ENCODE data around the gene PSME2. TPM values are rescaled to one million over a fixed set of nuclear protein-coding genes. Genes with fewer than 3 reads are reported as not detected.
A peak's percentile ranks its signal among the peaks of the same experiment; 100 is the strongest.

PSME2 gene
- total RNA-seq, 1 experiment from 2014 or later = 142 TPM

DNA sequence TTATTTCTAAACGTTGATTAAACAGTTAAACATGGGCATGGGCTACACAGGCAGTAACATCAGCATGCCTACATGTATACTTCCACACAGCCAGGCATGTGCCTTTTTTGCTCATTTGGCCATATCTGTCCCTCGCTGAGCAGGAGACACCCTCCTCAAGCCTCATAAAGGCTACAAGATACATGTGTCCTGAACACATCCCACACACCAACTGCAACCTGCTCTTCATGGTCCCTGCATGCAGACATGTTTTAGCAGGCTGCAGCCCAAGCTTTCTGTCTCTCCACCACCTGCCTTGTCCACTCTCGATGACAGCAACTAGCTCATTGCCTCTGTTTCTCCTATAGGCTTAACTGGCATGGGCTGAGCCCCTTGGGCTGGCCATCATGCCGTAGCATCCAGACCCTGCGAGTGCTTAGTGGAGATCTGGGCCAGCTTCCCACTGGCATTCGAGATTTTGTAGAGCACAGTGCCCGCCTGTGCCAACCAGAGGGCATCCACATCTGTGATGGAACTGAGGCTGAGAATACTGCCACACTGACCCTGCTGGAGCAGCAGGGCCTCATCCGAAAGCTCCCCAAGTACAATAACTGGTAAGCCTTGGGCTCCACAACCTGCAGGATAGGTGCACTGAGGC is 49.7 kb downstream of the PSME2 start:
- no TSS peak for BruUV-seq (replicated peaks)

DNA sequence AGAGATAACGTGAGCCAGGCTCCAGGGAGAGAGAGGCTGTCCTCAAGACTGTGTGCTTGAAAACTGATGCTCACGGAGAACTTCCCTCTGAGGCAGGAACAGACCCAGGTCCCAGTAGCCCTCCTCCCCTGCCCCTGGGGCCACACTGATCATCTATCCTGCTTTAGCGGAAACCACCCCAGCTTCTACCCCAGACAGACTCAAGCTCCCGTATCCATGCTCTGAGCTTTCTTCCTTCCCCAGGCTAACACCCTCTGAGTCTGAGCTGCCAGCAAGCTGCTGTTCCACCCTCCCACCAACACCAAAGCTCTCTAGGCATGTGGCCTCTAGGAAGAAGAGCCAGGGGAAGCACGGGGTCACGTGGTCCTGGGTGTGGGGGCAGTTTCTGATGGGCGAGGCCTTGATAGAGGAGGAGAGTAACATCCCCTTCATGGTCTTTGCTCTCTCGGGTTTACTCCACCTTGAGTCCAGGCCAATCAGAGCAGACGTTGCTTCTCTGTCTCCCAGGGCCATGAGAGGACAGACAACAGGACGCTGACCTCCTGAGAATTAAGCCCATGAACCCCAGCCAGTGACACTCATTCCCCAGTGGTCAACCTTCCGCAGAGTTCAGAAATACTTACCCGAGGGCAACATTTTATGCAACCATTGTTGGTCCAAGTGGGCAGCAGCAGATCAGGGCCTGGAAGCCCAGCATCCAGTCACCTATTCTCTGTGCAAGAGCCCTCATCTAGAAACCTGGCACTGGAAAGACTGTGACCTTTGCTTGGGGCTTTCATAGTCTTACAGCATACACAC is 50.9 kb downstream of the PSME2 start:
- Histone ChIP-seq H3K4me3 (ENCODE audit: low read depth, low read length) (peak overlapping the region; percentile 60), H3K4me1 (peaks cover 21% of the 10 kb centered on the region), H3K27me3 (replicated peaks; ENCODE audit: control insufficient read depth, insufficient read depth, low read length) (no peaks in the 10 kb centered on the region), H3K9me3 (no peaks in the 10 kb centered on the region), H3K36me3 (ENCODE audit: control insufficient read depth, insufficient read depth, low read length) (peaks cover 3% of the 10 kb centered on the region)
- peak overlapping the region; percentile 97 for H3K4me3 Mint-ChIP-seq (ENCODE audit: unreplicated experiment)
- TF ChIP-seq, protein P1, sequence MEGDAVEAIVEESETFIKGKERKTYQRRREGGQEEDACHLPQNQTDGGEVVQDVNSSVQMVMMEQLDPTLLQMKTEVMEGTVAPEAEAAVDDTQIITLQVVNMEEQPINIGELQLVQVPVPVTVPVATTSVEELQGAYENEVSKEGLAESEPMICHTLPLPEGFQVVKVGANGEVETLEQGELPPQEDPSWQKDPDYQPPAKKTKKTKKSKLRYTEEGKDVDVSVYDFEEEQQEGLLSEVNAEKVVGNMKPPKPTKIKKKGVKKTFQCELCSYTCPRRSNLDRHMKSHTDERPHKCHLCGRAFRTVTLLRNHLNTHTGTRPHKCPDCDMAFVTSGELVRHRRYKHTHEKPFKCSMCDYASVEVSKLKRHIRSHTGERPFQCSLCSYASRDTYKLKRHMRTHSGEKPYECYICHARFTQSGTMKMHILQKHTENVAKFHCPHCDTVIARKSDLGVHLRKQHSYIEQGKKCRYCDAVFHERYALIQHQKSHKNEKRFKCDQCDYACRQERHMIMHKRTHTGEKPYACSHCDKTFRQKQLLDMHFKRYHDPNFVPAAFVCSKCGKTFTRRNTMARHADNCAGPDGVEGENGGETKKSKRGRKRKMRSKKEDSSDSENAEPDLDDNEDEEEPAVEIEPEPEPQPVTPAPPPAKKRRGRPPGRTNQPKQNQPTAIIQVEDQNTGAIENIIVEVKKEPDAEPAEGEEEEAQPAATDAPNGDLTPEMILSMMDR (IDR thresholded peaks at IDR 0.05; ENCODE audit: insufficient read depth in 1 of 2, low read depth in 1 of 2, low read length in 1 of 2, severe bottlenecking in 1 of 2, unreplicated experiment in 1 of 2) = no peak
- CTCF ChIA-PET = interaction anchor here (1.1 to 6.4 kb wide), 4 partner anchors 14 to 52 kb away, joined by 5 to 129 read pairs (median 50); partner anchors contain the start of genes DCAF11, NRL and RNF31
- peak overlapping the region; percentile 99 for H3K27ac Mint-ChIP-seq (ENCODE audit: unreplicated experiment)
- POLR2A ChIA-PET = interaction anchor here (1.0 to 3.2 kb wide), 5 partner anchors 13 to 37 kb away, joined by 4 to 72 read pairs (median 13); partner anchors contain the start of genes DCAF11 and NRL
- intact Hi-C loops (cut with micrococcal nuclease; ENCODE audit: unreplicated experiment) = no loop called here
- no peaks in the 10 kb centered on the region for H3K27me3 Mint-ChIP-seq (ENCODE audit: insufficient read depth, unreplicated experiment)
- no TSS peak for BruUV-seq (replicated peaks)
- no peaks in the 10 kb centered on the region for H3K9me3 Mint-ChIP-seq (ENCODE audit: unreplicated experiment)
- DNase-seq = peak; percentile 69 to 84
- H3K4me1 Mint-ChIP-seq (ENCODE audit: low read depth, unreplicated experiment) = peaks cover 24% of the 10 kb centered on the region
- H3K36me3 Mint-ChIP-seq (ENCODE audit: insufficient read depth, unreplicated experiment) = peaks cover 64% of the 10 kb centered on the region

More for the DNA sequence above, 49.7 kb downstream of the PSME2 start:
- intact Hi-C loops (cut with micrococcal nuclease; ENCODE audit: unreplicated experiment) = no loop called here
- TF ChIP-seq, protein P1 (IDR thresholded peaks at IDR 0.05; ENCODE audit: insufficient read depth in 1 of 2, low read depth in 1 of 2, low read length in 1 of 2, severe bottlenecking in 1 of 2, unreplicated experiment in 1 of 2) = no peak
- Histone ChIP-seq H3K9me3 (no peaks in the 10 kb centered on the region), H3K4me3 (ENCODE audit: low read depth, low read length) (no peak overlapping the region), H3K4me1 (peaks cover 21% of the 10 kb centered on the region), H3K36me3 (ENCODE audit: control insufficient read depth, insufficient read depth, low read length) (peaks cover 3% of the 10 kb centered on the region), H3K27me3 (replicated peaks; ENCODE audit: control insufficient read depth, insufficient read depth, low read length) (no peaks in the 10 kb centered on the region)
- Mint-ChIP-seq H3K9me3 (ENCODE audit: unreplicated experiment) (no peaks in the 10 kb centered on the region), H3K36me3 (ENCODE audit: insufficient read depth, unreplicated experiment) (peaks cover 68% of the 10 kb centered on the region), H3K4me1 (ENCODE audit: low read depth, unreplicated experiment) (peaks cover 24% of the 10 kb centered on the region), H3K4me3 (ENCODE audit: unreplicated experiment) (peak overlapping the region; percentile 62), H3K27me3 (ENCODE audit: insufficient read depth, unreplicated experiment) (no peaks in the 10 kb centered on the region), H3K27ac (ENCODE audit: unreplicated experiment) (peak overlapping the region; percentile 30)
- DNase-seq = no peak
- POLR2A ChIA-PET = interaction anchor here (0.7 kb wide), 1 partner anchor 17 kb away, joined by 5 read pairs; no protein-coding TSS in a partner anchor
- CTCF ChIA-PET = interaction anchor here (0.9 kb wide), 1 partner anchor 12 kb away, joined by 5 read pairs; no protein-coding TSS in a partner anchor

DNA sequence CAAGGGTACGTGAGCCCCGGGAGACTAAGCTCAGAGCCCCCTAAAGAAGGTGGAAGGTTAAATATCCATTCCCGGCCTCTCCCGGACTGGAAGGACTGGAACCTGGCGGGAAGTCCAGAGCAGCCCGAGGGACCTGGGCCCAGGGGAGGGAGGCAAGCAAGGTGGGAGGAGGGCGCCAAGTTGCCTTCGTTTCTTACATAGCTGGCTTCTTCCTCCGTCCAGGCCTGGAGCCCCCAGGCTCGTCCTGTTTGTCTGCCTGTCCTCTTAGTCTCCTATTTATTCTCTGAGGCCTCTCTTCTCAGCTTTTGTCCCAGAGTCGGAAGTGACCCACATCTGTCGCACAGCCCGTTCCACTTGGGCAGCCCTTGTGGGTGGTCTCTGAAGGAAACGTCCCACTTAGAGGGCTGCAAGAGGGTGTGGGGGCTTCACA is 51.6 kb downstream of the PSME2 start:
- no peak for DNase-seq
- H3K27me3 ChIP-seq (replicated peaks; ENCODE audit: control insufficient read depth, insufficient read depth, low read length) = no peaks in the 10 kb centered on the region
- Mint-ChIP-seq H3K9me3 (ENCODE audit: unreplicated experiment) (no peaks in the 10 kb centered on the region), H3K27me3 (ENCODE audit: insufficient read depth, unreplicated experiment) (no peaks in the 10 kb centered on the region), H3K4me3 (ENCODE audit: unreplicated experiment) (peak overlapping the region; percentile 97), H3K27ac (ENCODE audit: unreplicated experiment) (peak overlapping the region; percentile 99), H3K36me3 (ENCODE audit: insufficient read depth, unreplicated experiment) (peaks cover 58% of the 10 kb centered on the region), H3K4me1 (ENCODE audit: low read depth, unreplicated experiment) (peaks cover 24% of the 10 kb centered on the region)
- peaks cover 3% of the 10 kb centered on the region for H3K36me3 ChIP-seq (ENCODE audit: control insufficient read depth, insufficient read depth, low read length)
- intact Hi-C loops (cut with micrococcal nuclease; ENCODE audit: unreplicated experiment) = loop anchor here (1.0 kb wide), 1 partner anchor 19 kb away; the partner anchor contains the start of genes DCAF11 and NRL
- no peaks in the 10 kb centered on the region for H3K9me3 ChIP-seq
- H3K4me1 ChIP-seq = peaks cover 21% of the 10 kb centered on the region
- no TSS peak for BruUV-seq (replicated peaks)
- peak overlapping the region; percentile 60 for H3K4me3 ChIP-seq (ENCODE audit: low read depth, low read length)
- TF ChIP-seq, protein P1 (IDR thresholded peaks at IDR 0.05; ENCODE audit: insufficient read depth in 1 of 2, low read depth in 1 of 2, low read length in 1 of 2, severe bottlenecking in 1 of 2, unreplicated experiment in 1 of 2) = no peak
- ChIA-PET CTCF (interaction anchor here (1.1 to 6.4 kb wide), 4 partner anchors 15 to 52 kb away, joined by 5 to 129 read pairs (median 50); partner anchors contain the start of genes DCAF11, NRL and RNF31), POLR2A (interaction anchor here (1.0 to 3.2 kb wide), 5 partner anchors 14 to 37 kb away, joined by 4 to 72 read pairs (median 13); partner anchors contain the start of genes DCAF11 and NRL)
